Natural killer cell (primary cell): ENCODE results near the gene MAPK12. TPM values are rescaled to one million over a fixed set of nuclear protein-coding genes. Genes with fewer than 3 reads are reported as not detected.

Experiments
- ATAC-seq, 3 donors: fragments of 150-1000 bp in 2 of 3; fragments of 200-7000 bp in 1 of 3; cut with Tn5 transposase; 1 replicate in 1 of 3; 2 replicates in 2 of 3; pipeline ENCODE4 v1.10.0; 2021; ENCODE audit warnings: mild to moderate bottlenecking in 2 of 3, moderate library complexity in 2 of 3
- DNase-seq, 2 donors: peaks; one replicate each; pipeline versions ENCODE4 v3.0.0 to v3.0.0-alpha.2; 2013 to 2021; ENCODE audit warnings: mixed read lengths in 1 of 2
- H3K27ac ChIP-seq: one replicate; pipeline ENCODE4 v1.5.1; 2013; ENCODE audit warnings: mild to moderate bottlenecking, low read length
- H3K27me3 ChIP-seq: one replicate; pipeline ENCODE4 v1.6.1; 2013; ENCODE audit warnings: low read length; ENCODE audit not compliant: control insufficient read depth, insufficient read depth
- H3K36me3 ChIP-seq: one replicate; pipeline ENCODE4 v1.6.1; 2013; ENCODE audit warnings: low read length; ENCODE audit not compliant: control insufficient read depth, insufficient read depth
- H3K4me1 ChIP-seq: one replicate; pipeline ENCODE4 v1.6.1; 2013; ENCODE audit warnings: low read length; ENCODE audit not compliant: control insufficient read depth, insufficient read depth
- H3K4me3 ChIP-seq: one replicate; pipeline ENCODE4 v1.5.1; 2013; ENCODE audit warnings: low read length
- H3K9me3 ChIP-seq: one replicate; pipeline ENCODE4 v1.6.1; 2013; ENCODE audit warnings: low read length; ENCODE audit not compliant: control insufficient read depth, insufficient read depth
- H3K27ac Mint-ChIP-seq, 2 donors: one replicate each; pipeline ENCODE4 v1.8.0; 2022; ENCODE audit warnings: mild to moderate bottlenecking in 2 of 2, mixed read lengths in 2 of 2, moderate library complexity in 1 of 2
- H3K27me3 Mint-ChIP-seq, 2 donors: one replicate each; pipeline ENCODE4 v1.8.0; 2022; ENCODE audit warnings: low read depth in 2 of 2, mixed read lengths in 2 of 2
- H3K36me3 Mint-ChIP-seq: one replicate; pipeline ENCODE4 v1.8.0; 2022; ENCODE audit warnings: mixed read lengths
- H3K4me1 Mint-ChIP-seq, 2 donors: one replicate each; pipeline ENCODE4 v1.8.0; 2022; ENCODE audit warnings: mixed read lengths in 2 of 2
- H3K4me3 Mint-ChIP-seq: one replicate; pipeline ENCODE4 v1.8.0; 2022; ENCODE audit warnings: mild to moderate bottlenecking, moderate library complexity, mixed read lengths
- H3K9me3 Mint-ChIP-seq, 2 donors: one replicate each; pipeline ENCODE4 v1.8.0; 2022; ENCODE audit warnings: mixed read lengths in 2 of 2
- CTCF ChIP-seq: fragments of 200-600 bp; IDR thresholded peaks from one replicate; pipeline ENCODE4 v1.8.0; 2022; ENCODE audit warnings: antibody characterized with exemption
- WGBS: methylation state at CpG from one replicate; pipeline ENCODE4 v1.1.7; 2013; ENCODE audit warnings: missing lambda C conversion rate; ENCODE audit not compliant: insufficient coverage; 5-methylcytosine and 5-hydroxymethylcytosine counted together
- intact Hi-C: fragments of 100-400 bp; cut with micrococcal nuclease; formaldehyde crosslinking; loops from one replicate; pipeline ENCODE4 v1.14.2; 2022
- total RNA-seq, 4 donors: library from RNA; stranded (reverse); fragments of 120-200 nt in 1 of 4; gene quantifications; one replicate each; pipeline versions ENCODE4 v1.2.3 to v1.2.4, GENCODE V29; 2013 to 2022

Gene MAPK12
- total RNA-seq, 3 donors from 2014 or later (not counting 1 experiment from before 2014, with no cell fraction given) = 2.2 to 2.5 (median 2.4) TPM

DNA sequence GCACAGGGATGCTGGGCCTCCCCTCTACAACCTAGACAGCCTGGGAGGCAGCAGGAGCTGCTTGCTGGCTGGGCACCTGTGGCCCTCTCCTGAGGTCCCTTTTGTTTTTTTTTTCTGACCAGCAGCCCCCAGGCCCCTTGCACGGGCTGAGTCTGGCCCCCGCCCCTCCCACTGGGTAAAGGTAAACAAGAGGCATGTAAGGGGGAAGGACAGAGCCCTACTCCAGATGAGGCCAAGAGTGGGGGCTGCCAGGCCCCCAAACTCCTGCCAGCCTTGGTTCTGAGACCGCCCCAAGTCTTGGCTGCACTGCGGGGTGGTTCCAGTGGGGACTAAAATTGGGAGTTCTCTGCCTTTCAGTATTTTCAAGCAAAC, 36.8 kb upstream of the MAPK12 start:
- Mint-ChIP-seq H3K4me1 (no peaks in the 10 kb centered on the region), H3K9me3 (no peaks in the 10 kb centered on the region), H3K27ac (no peak overlapping the region), H3K4me3 (no peak overlapping the region), H3K36me3 (no peaks in the 10 kb centered on the region), H3K27me3 (peaks cover 0 to 9% of the 10 kb centered on the region in 2 donors)
- no peaks in the 10 kb centered on the region for H3K36me3 ChIP-seq
- H3K27ac ChIP-seq = no peak overlapping the region
- no peak for DNase-seq
- intact Hi-C loops = no loop called here
- H3K4me3 ChIP-seq = no peak overlapping the region
- peaks cover 36% of the 10 kb centered on the region for H3K4me1 ChIP-seq
- 83% methylated on average over 4 of the region's 4 CpGs for WGBS
- H3K27me3 ChIP-seq = no peaks in the 10 kb centered on the region
- TF ChIP-seq CTCF = no peak
- ATAC-seq = no peak
- no peaks in the 10 kb centered on the region for H3K9me3 ChIP-seq

GRCh38 chr22:50297510-50298265, 36.2 kb upstream of the MAPK12 start:
- Histone ChIP-seq H3K4me1 (peaks cover 34% of the 10 kb centered on the region), H3K4me3 (no peak overlapping the region), H3K27ac (no peak overlapping the region), H3K36me3 (no peaks in the 10 kb centered on the region), H3K9me3 (no peaks in the 10 kb centered on the region), H3K27me3 (no peaks in the 10 kb centered on the region)
- TF ChIP-seq CTCF = no peak
- peaks cover 0 to 2% of the 10 kb centered on the region in 2 donors for H3K4me1 Mint-ChIP-seq
- intact Hi-C loops = no loop called here
- ATAC-seq = no peak
- WGBS = 90% methylated on average over 20 of the region's 20 CpGs
- no peak overlapping the region for H3K4me3 Mint-ChIP-seq
- no peaks in the 10 kb centered on the region for H3K9me3 Mint-ChIP-seq
- H3K27ac Mint-ChIP-seq = no peak overlapping the region
- peaks cover 3 to 13% of the 10 kb centered on the region in 2 donors for H3K27me3 Mint-ChIP-seq
- DNase-seq = no peak
- no peaks in the 10 kb centered on the region for H3K36me3 Mint-ChIP-seq

GRCh38 chr22:50296658-50297490, 35.4 kb upstream of the MAPK12 start:
- Mint-ChIP-seq H3K4me1 (peaks cover 0 to 5% of the 10 kb centered on the region in 2 donors), H3K9me3 (no peaks in the 10 kb centered on the region), H3K36me3 (no peaks in the 10 kb centered on the region), H3K4me3 (no peak overlapping the region), H3K27ac (no peak overlapping the region), H3K27me3 (peaks cover 9 to 17% of the 10 kb centered on the region in 2 donors)
- H3K4me1 ChIP-seq = peaks cover 32% of the 10 kb centered on the region
- H3K9me3 ChIP-seq = no peaks in the 10 kb centered on the region
- DNase-seq (no peak), ATAC-seq (no peak)
- H3K4me3 ChIP-seq = no peak overlapping the region
- TF ChIP-seq CTCF = no peak
- H3K36me3 ChIP-seq = no peaks in the 10 kb centered on the region
- H3K27ac ChIP-seq = no peak overlapping the region
- intact Hi-C loops = no loop called here
- H3K27me3 ChIP-seq = no peaks in the 10 kb centered on the region
- WGBS = 91% methylated on average over 29 of the region's 29 CpGs
